CD4-positive, alpha-beta T cell treated with Interleukin-6 at 100 ng/mL for 8 hours (primary cell): ENCODE results near the gene LPAR1.
"Not testable (repeated sequence)": the region's sequence is repeated elsewhere in the genome, so short reads cannot be mapped to it uniquely, and the experiment has no call there.

Experiments used
- DNase-seq: peaks from one replicate; pipeline ENCODE4 v3.0.0-alpha.2; 2020; ENCODE audit warnings: mixed read lengths, low spot score

LPAR1 gene

DNA sequence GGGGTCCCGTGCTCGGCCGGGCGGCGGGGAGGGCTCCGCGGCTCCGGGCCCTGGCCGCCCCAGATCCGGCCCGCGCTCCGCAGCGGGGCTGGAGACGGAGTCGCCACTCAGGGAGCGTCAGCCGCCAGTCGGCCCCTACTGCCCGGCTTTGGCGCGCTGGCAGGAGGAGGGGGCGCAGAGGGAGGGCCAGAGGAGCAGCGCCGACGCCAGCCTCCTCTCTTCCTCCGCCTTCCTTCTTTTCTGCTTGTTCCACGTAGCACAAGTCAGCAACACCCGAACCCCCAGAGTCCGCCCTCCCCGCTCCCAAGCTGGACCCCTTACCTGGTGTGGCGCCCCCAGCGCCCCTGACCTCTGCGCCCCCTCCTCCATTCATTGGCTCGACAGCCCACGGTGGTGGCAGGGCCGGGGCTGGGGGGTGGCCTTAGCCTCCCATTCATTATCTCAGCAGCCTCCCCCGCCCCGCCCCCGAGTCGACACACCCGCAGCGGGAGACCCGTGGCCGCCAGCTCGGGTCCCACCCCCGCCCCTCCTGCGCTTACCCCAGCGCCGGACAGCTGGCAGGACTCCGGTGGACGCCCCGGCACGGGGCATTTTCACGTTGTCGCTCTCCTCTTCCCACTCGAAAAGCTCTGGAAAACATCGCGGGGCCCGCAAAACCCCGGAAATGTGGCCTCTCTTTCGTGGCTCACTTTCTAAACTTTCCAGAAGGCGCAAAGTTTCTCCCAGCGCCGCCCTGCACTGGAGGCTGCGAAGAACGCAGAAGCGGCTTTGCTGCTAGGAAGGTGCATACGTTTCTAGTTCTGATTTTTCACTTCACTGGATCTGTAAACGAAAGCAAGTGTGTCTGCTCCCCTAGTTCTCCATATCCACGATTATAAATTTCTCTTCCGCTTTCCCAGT is at the start of gene LPAR1:
TSS of gene LPAR1 (minus strand) at position 140 of the 900 bp plus-strand sequence. CDS start 66,353 bp downstream, outside the sequence.
- DNase-seq, result no peak

GRCh38 chr9:111078391-111079038 is 40.2 kb upstream of the LPAR1 start:
- DNase-seq, result no peak

- no peak for DNase-seq
Observed at GRCh38 chr9:111076519-111076918, 38.2 kb upstream of the LPAR1 start.

- DNase-seq, result no peak
Observed at GRCh38 chr9:111076042-111076441, 37.8 kb upstream of the LPAR1 start.

DNA sequence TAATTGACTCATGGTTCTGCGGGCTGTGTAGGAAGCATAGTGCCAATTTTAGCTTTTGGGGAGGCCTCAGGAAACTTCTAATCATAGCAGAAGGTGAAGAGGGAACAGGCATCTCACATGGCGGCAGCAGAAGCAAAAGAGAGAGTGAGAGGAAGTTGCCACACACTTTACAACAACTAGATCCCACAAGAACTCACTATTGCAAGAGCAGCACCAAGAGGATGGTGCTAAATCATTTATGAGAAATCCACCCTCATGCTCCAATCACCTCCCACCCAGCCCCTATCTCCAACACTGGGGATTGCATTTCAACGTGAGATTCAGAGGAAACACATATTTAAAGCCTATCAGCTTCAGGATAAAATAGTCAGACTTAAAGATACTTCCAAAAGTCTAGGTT is 36.1 kb upstream of the LPAR1 start:
- no peak for DNase-seq

GRCh38 chr9:111069183-111069582 is 30.9 kb upstream of the LPAR1 start:
- no peak for DNase-seq

- no peak for DNase-seq
Observed at GRCh38 chr9:111068771-111069170, 30.5 kb upstream of the LPAR1 start.

GRCh38 chr9:111068383-111068730 is 30.1 kb upstream of the LPAR1 start:
- no peak for DNase-seq

GRCh38 chr9:111066468-111066867 is 28.2 kb upstream of the LPAR1 start:
- DNase-seq, result no peak

DNA sequence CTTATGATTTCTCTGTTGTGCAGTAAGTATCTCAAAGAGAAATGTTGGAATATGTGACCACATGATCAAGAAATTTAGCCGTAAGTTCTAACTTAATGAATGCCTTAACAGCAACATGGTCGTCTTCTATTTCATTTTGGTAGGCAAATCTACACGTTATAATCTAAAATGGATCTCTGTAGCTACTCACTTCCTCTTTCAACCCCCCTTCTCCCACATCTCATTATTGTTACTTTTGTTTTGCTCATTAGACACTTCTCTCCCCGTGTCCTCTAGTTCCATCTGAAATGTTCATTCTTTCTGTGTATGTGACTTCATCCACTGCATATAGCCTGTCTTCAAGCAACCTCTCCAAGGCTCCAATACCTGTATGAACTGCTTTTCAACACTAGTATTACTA is 27.1 kb upstream of the LPAR1 start:
- no peak for DNase-seq

DNA sequence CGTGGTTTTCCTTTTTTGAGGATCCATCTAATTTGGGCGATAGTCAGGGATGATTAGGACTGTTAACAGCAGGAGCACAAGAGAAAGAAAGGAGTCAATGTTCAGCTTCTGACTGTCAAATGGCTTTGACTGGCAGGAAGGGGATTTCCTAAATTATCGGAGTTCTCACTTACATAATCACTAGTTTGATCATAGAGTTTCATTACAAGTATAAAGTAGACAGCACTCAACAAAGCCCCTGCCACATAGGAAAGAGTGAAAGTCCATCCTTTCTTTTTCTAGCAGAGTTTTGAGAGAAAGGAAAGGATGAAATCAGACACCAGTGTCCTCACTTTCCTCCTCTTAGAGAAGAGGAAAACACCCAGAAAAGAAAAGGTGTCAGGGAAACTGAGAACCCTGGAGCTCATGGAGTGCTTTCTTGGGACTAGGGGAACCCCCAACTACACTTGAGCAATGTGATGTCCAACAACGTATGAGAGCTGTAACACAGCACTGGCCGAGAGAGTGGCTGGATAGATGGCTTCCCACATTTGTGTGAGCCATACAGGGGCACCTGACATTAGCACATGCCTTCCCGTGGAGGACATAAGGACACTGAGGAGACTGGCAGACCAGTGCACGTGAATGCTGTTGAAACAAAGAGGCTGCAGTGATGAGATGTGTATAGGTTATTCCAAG is 26.0 kb upstream of the LPAR1 start:
- DNase-seq, result no peak

GRCh38 chr9:111063332-111063731 is 25.1 kb upstream of the LPAR1 start:
- DNase-seq, result no peak

GRCh38 chr9:111058166-111058565 is 19.9 kb upstream of the LPAR1 start:
- no peak for DNase-seq

DNA sequence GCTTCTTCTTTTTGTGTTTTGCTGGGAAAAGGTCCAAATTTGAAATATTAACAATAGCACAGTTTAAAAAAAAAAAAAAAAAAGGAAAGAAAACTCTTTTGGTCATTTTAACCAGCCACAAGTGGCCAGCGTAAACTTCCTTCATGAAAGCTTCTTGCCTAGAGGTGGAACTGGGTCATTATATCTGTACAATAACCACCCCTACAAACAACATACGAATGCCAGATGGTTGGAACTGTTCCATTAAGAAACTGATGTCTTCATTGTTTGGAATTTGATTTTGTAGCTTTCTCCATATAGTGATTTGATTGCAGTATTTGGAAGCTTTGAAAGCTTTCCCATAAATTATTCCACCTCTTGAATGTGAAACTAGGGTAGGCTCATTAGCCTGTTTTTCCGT is 18.3 kb upstream of the LPAR1 start:
- DNase-seq, result no peak

- DNase-seq, result no peak
Observed at GRCh38 chr9:111052791-111053190, 14.5 kb upstream of the LPAR1 start.

GRCh38 chr9:111051400-111051799 is 13.1 kb upstream of the LPAR1 start:
- DNase-seq, result no peak

- DNase-seq, result no peak
Observed at GRCh38 chr9:111050819-111051218, 12.5 kb upstream of the LPAR1 start.

GRCh38 chr9:111047287-111047686 is 9.0 kb upstream of the LPAR1 start:
- DNase-seq, result not testable (repeated sequence)

DNA sequence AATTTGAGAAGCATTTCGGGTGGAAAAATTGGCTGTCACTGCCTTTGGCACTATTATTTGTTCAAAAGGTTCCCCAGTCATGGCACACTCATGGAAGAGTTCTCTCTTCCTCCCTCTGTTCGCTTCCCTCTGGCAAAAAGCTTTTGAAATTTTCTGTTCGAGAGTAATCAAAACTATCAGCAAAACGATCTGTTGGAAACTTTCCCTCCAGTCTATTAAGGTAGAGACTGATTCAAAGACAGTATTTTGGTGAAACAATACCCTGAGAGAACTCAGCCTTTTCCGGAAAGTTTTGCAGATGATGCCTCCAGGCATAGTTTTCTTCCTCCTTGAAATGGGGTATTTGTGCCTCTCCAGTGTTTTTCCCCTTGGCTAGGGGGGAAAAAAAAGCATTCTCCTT is 3.6 kb upstream of the LPAR1 start:
- DNase-seq, result no peak

DNA sequence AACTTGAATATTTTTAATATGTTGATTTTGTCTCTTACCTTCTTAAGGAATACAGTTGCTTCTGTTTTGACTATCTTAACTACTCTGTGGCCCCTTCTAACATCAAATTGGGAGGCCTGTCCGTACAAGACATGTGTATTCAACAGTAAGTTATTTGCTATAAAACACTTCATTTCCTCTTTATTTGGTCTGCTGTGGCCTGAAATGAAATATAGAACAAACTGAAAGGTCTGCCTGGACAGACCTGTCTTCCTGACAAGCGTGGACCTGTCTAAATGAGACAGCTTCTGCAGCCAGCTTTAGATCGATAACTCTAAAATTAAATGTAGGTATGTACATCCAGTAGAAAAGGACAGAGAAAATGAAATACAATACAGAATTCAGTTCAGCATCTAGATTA is 2.2 kb upstream of the LPAR1 start:
- no peak for DNase-seq

GRCh38 chr9:111039231-111039906 is 1.1 kb upstream of the LPAR1 start:
- no peak for DNase-seq

GRCh38 chr9:111037708-111038330 is 451 bp downstream of the LPAR1 start:
- no peak for DNase-seq
